Neural cell (in vitro differentiated cells): ENCODE data around the gene ABCC5. TPM values are rescaled to one million over a fixed set of nuclear protein-coding genes. Genes with fewer than 3 reads are reported as not detected.

ENCODE experiments used
- H2AFZ ChIP-seq: fragments of 200-600, 300-800 bp; sonication (generic), shearing (Covaris generic); 2 replicates; pipeline ENCODE4 v1.6.0; 2014; ENCODE audit warnings: low read depth, mild to moderate bottlenecking, antibody characterized with exemption, low read length, moderate library complexity
- H3F3A ChIP-seq: fragments of 200-600 bp; shearing (Covaris generic); 2 replicates; pipeline ENCODE4 v1.6.1; 2016; ENCODE audit warnings: mild to moderate bottlenecking, moderate library complexity, mixed read lengths, antibody characterized with exemption, low read length; ENCODE audit not compliant: insufficient read depth, poor library complexity, severe bottlenecking
- H3K27ac ChIP-seq: fragments of 200-600, 300-800 bp; sonication (generic), shearing (Covaris generic); 2 replicates; pipeline ENCODE4 v1.5.1; 2014; ENCODE audit warnings: mild to moderate bottlenecking, low read length, moderate library complexity
- H3K27me3 ChIP-seq: fragments of 300-800, 200-600 bp; sonication (generic), shearing (Covaris generic); 2 replicates; pipeline ENCODE4 v1.6.0; 2014; ENCODE audit warnings: mild to moderate bottlenecking, low read depth, low read length, moderate library complexity; ENCODE audit not compliant: insufficient read depth
- H3K36me3 ChIP-seq: fragments of 300-800, 200-600 bp; sonication (generic), shearing (Covaris generic); 2 replicates; pipeline ENCODE4 v1.5.1; 2014; ENCODE audit warnings: mild to moderate bottlenecking, antibody characterized with exemption, low read length, moderate library complexity; ENCODE audit not compliant: insufficient read depth
- H3K4me2 ChIP-seq: fragments of 300-800, 200-600 bp; sonication (generic), shearing (Covaris generic); 2 replicates; pipeline ENCODE4 v1.6.0; 2014; ENCODE audit warnings: mild to moderate bottlenecking, low read length
- H3K4me3 ChIP-seq: fragments of 300-800, 200-600 bp; sonication (generic), shearing (Covaris generic); 2 replicates; pipeline ENCODE4 v1.5.1; 2014; ENCODE audit warnings: mild to moderate bottlenecking, low read length, moderate library complexity
- H3K79me2 ChIP-seq: fragments of 200-600 bp; shearing (Covaris generic); replicated peaks from 2 replicates; pipeline ENCODE4 v1.6.0; 2014; ENCODE audit warnings: mild to moderate bottlenecking, low read length, moderate library complexity; ENCODE audit not compliant: insufficient read depth
- H3K9ac ChIP-seq: fragments of 300-800, 200-600 bp; sonication (generic), shearing (Covaris generic); 2 replicates; pipeline ENCODE4 v1.6.1; 2016; ENCODE audit warnings: mild to moderate bottlenecking, low read length, mixed read lengths
- H3K9me2 ChIP-seq: fragments of 200-600 bp; shearing (Covaris generic); 2 replicates; pipeline ENCODE4 v1.6.1; 2016; ENCODE audit warnings: mild to moderate bottlenecking, low read length, mixed read lengths; ENCODE audit not compliant: insufficient read depth
- H3K9me3 ChIP-seq: fragments of 200-600, 300-800 bp; sonication (generic), shearing (Covaris generic); 2 replicates; pipeline ENCODE4 v1.6.1; 2016; ENCODE audit warnings: mild to moderate bottlenecking, mixed run types, low read length, moderate library complexity, mixed read lengths
- H4K20me1 ChIP-seq: fragments of 200-600 bp; shearing (Covaris generic); 2 replicates; pipeline ENCODE4 v1.6.1; 2016; ENCODE audit warnings: mild to moderate bottlenecking, mixed run types; ENCODE audit not compliant: insufficient read depth
- CTCF ChIP-seq: fragments of 450-650 bp; IDR thresholded peaks from 2 replicates; pipeline ENCODE4 v1.5.1; 2014; ENCODE audit warnings: antibody characterized with exemption, mild to moderate bottlenecking, moderate library complexity; ENCODE audit not compliant: poor library complexity, severe bottlenecking
- EP300 ChIP-seq: fragments of 450-650 bp; conservative IDR thresholded peaks from 2 replicates; pipeline ENCODE4 v1.6.1; 2014; ENCODE audit warnings: antibody characterized with exemption, mild to moderate bottlenecking, moderate library complexity; ENCODE audit not compliant: poor library complexity, severe bottlenecking
- EZH2 ChIP-seq: fragments of 200-600, 300-800 bp; shearing (Covaris generic), sonication (generic); IDR thresholded peaks from 2 replicates; pipeline ENCODE4 v1.6.1; 2014; ENCODE audit warnings: antibody characterized with exemption, low read length, borderline replicate concordance, mild to moderate bottlenecking; ENCODE audit not compliant: insufficient read depth, poor library complexity, severe bottlenecking
- MXI1 ChIP-seq: fragments of 450-650 bp; conservative IDR thresholded peaks from 2 replicates; pipeline ENCODE4 v1.6.1; 2014; ENCODE audit warnings: antibody characterized with exemption, mild to moderate bottlenecking; ENCODE audit not compliant: poor library complexity, severe bottlenecking
- POLR2AphosphoS5 ChIP-seq: IDR thresholded peaks from 2 replicates; pipeline ENCODE4 v1.6.1; 2012
- RAD21 ChIP-seq: fragments of 450-650 bp; conservative IDR thresholded peaks from 2 replicates; pipeline ENCODE4 v1.6.1; 2014; ENCODE audit warnings: antibody characterized with exemption, mild to moderate bottlenecking, moderate library complexity
- REST ChIP-seq: IDR thresholded peaks from 2 replicates; pipeline ENCODE4 v1.6.1; 2012; ENCODE audit warnings: borderline replicate concordance
- SMC3 ChIP-seq: fragments of 450-650 bp; conservative IDR thresholded peaks from 2 replicates; pipeline ENCODE4 v1.6.1; 2014; ENCODE audit warnings: antibody characterized with exemption, mild to moderate bottlenecking, moderate library complexity; ENCODE audit not compliant: poor library complexity
- TAF1 ChIP-seq: IDR thresholded peaks from 2 replicates; pipeline ENCODE4 v1.6.1; 2012; ENCODE audit warnings: low read depth
- polyA plus RNA-seq: library from polyadenylated mRNA; depleted of rRNA; stranded (reverse); fragments of >200 nt; gene quantifications from 2 replicates; pipeline ENCODE4 v1.2.3, GENCODE V29; 2014

ABCC5 gene
- polyA plus RNA-seq, 1 donor from 2014 or later = 227 TPM

- Histone ChIP-seq H3K4me3 (no peak overlapping the region), H3K27me3 (no peaks in the 10 kb centered on the region), H3K9ac (no peak overlapping the region), H3K27ac (no peak overlapping the region), H3K4me2 (no peak overlapping the region), H2AFZ (no peak overlapping the region), H3K9me3 (no peaks in the 10 kb centered on the region), H3K9me2 (no peaks in the 10 kb centered on the region), H3K36me3 (peaks cover 7% of the 10 kb centered on the region), H3K79me2 (no peaks in the 10 kb centered on the region), H4K20me1 (no peaks in the 10 kb centered on the region), H3F3A (no peaks in the 10 kb centered on the region)
- TF ChIP-seq POLR2AphosphoS5 = no peak
- TF ChIP-seq EZH2 = no peak
- TF ChIP-seq SMC3 = no peak
- no peak for TF ChIP-seq TAF1
- TF ChIP-seq EP300 = no peak
- no peak for TF ChIP-seq MXI1
- TF ChIP-seq REST = no peak
- TF ChIP-seq RAD21 = no peak
- TF ChIP-seq CTCF = no peak
Measured at GRCh38 chr3:183918178-183918577, 99.5 kb downstream of the ABCC5 start.

GRCh38 chr3:183917776-183918175 lies 99.9 kb downstream of the ABCC5 start:
- no peak overlapping the region for H3K27ac ChIP-seq

More at GRCh38 chr3:183917776-183918175, 99.9 kb downstream of the ABCC5 start:
- Histone ChIP-seq H3F3A (no peaks in the 10 kb centered on the region), H4K20me1 (no peaks in the 10 kb centered on the region), H3K4me2 (no peak overlapping the region), H2AFZ (no peak overlapping the region), H3K9me3 (no peaks in the 10 kb centered on the region), H3K9me2 (no peaks in the 10 kb centered on the region), H3K79me2 (no peaks in the 10 kb centered on the region), H3K4me3 (no peak overlapping the region), H3K36me3 (peaks cover 7% of the 10 kb centered on the region), H3K9ac (no peak overlapping the region), H3K27me3 (no peaks in the 10 kb centered on the region)
- TF ChIP-seq TAF1 (no peak), SMC3 (no peak), CTCF (no peak), MXI1 (no peak), EP300 (no peak), POLR2AphosphoS5 (no peak), REST (no peak), EZH2 (no peak), RAD21 (no peak)
